Measurements from ENCODE around the gene REEP2. TPM values are rescaled to one million over a fixed set of nuclear protein-coding genes. Genes with fewer than 3 reads are reported as not detected.

Gene REEP2
- total RNA-seq, 1 experiment from 2014 or later = 2.7 TPM

GRCh38 chr5:138450971-138451370 lies 12.1 kb downstream of the REEP2 start:
- no peak for TF ChIP-seq CTCF (IDR thresholded peaks at IDR 0.05; ENCODE audit: unreplicated experiment)
- CTCF ChIA-PET = interaction anchor here (1.2 to 4.5 kb wide), 2 partner anchors 14 to 53 kb away, joined by 4 to 46 read pairs; partner anchors contain the start of gene EGR1
- DNase-seq = no peak
- no peak overlapping the region for H3K4me3 Mint-ChIP-seq (ENCODE audit: low read depth, unreplicated experiment)
- peaks cover 43% of the 10 kb centered on the region for H3K27me3 Mint-ChIP-seq (ENCODE audit: unreplicated experiment)
- no TSS peak for BruUV-seq (replicated peaks)
- H3K4me1 Mint-ChIP-seq (ENCODE audit: low read depth, unreplicated experiment) = no peaks in the 10 kb centered on the region
- no peaks in the 10 kb centered on the region for H3K9me3 Mint-ChIP-seq (ENCODE audit: low read depth, unreplicated experiment)
- H3K27ac Mint-ChIP-seq (ENCODE audit: unreplicated experiment) = no peak overlapping the region
- intact Hi-C loops (cut with micrococcal nuclease; ENCODE audit: unreplicated experiment) = loop anchor here (1.0 kb wide), 1 partner anchor 52 kb away; no protein-coding TSS in a partner anchor
- no peaks in the 10 kb centered on the region for H3K36me3 Mint-ChIP-seq (ENCODE audit: insufficient read depth, unreplicated experiment)

- H3K27ac Mint-ChIP-seq (ENCODE audit: unreplicated experiment) = no peak overlapping the region
Observed at GRCh38 chr5:138452720-138453119, 13.9 kb downstream of the REEP2 start.

GRCh38 chr5:138453590-138453989 lies 14.7 kb downstream of the REEP2 start:
- Mint-ChIP-seq H3K36me3 (ENCODE audit: insufficient read depth, unreplicated experiment) (no peaks in the 10 kb centered on the region), H3K27ac (ENCODE audit: unreplicated experiment) (no peak overlapping the region), H3K4me1 (ENCODE audit: low read depth, unreplicated experiment) (no peaks in the 10 kb centered on the region), H3K4me3 (ENCODE audit: low read depth, unreplicated experiment) (no peak overlapping the region), H3K27me3 (ENCODE audit: unreplicated experiment) (peaks cover 56% of the 10 kb centered on the region), H3K9me3 (ENCODE audit: low read depth, unreplicated experiment) (no peaks in the 10 kb centered on the region)
- CTCF ChIA-PET = no interaction called here
- BruUV-seq (replicated peaks) = no TSS peak
- intact Hi-C loops (cut with micrococcal nuclease; ENCODE audit: unreplicated experiment) = no loop called here
- no peak for TF ChIP-seq CTCF (IDR thresholded peaks at IDR 0.05; ENCODE audit: unreplicated experiment)
- DNase-seq = no peak

More at GRCh38 chr5:138452720-138453119, 13.9 kb downstream of the REEP2 start:
- Mint-ChIP-seq H3K9me3 (ENCODE audit: low read depth, unreplicated experiment) (no peaks in the 10 kb centered on the region), H3K4me3 (ENCODE audit: low read depth, unreplicated experiment) (no peak overlapping the region), H3K27me3 (ENCODE audit: unreplicated experiment) (peaks cover 56% of the 10 kb centered on the region), H3K36me3 (ENCODE audit: insufficient read depth, unreplicated experiment) (no peaks in the 10 kb centered on the region), H3K4me1 (ENCODE audit: low read depth, unreplicated experiment) (no peaks in the 10 kb centered on the region)
- no peak for DNase-seq
- intact Hi-C loops (cut with micrococcal nuclease; ENCODE audit: unreplicated experiment) = no loop called here
- BruUV-seq (replicated peaks) = no TSS peak
- CTCF ChIA-PET = interaction anchor here (0.6 kb wide), 1 partner anchor 16 kb away, joined by 3 read pairs; no protein-coding TSS in a partner anchor
- TF ChIP-seq CTCF (IDR thresholded peaks at IDR 0.05; ENCODE audit: unreplicated experiment) = no peak

GRCh38 chr5:138454121-138454520 lies 15.3 kb downstream of the REEP2 start:
- CTCF ChIA-PET = interaction anchor here (0.6 kb wide), 1 partner anchor 157 kb away, joined by 3 read pairs; no protein-coding TSS in a partner anchor
- Mint-ChIP-seq H3K4me3 (ENCODE audit: low read depth, unreplicated experiment) (no peak overlapping the region), H3K9me3 (ENCODE audit: low read depth, unreplicated experiment) (no peaks in the 10 kb centered on the region), H3K36me3 (ENCODE audit: insufficient read depth, unreplicated experiment) (no peaks in the 10 kb centered on the region), H3K27ac (ENCODE audit: unreplicated experiment) (no peak overlapping the region), H3K4me1 (ENCODE audit: low read depth, unreplicated experiment) (no peaks in the 10 kb centered on the region), H3K27me3 (ENCODE audit: unreplicated experiment) (peaks cover 56% of the 10 kb centered on the region)
- no TSS peak for BruUV-seq (replicated peaks)
- intact Hi-C loops (cut with micrococcal nuclease; ENCODE audit: unreplicated experiment) = no loop called here
- no peak for DNase-seq
- TF ChIP-seq CTCF (IDR thresholded peaks at IDR 0.05; ENCODE audit: unreplicated experiment) = no peak

Measured in Calu3 (cell line).